DND-41 (cell line): Measurements from ENCODE around the gene SULT1C3.

Source experiments
- CTCF ChIP-seq: IDR thresholded peaks from 2 replicates; pipeline ENCODE4 v1.5.1; 2012; ENCODE audit warnings: borderline replicate concordance, low read length, moderate library complexity, mild to moderate bottlenecking; ENCODE audit not compliant: poor library complexity, severe bottlenecking; ENCODE audit errors: extremely low read depth
- EZH2 ChIP-seq: IDR thresholded peaks from 3 replicates; pipeline ENCODE4 v1.6.1; 2012; ENCODE audit warnings: borderline replicate concordance, low read depth, mild to moderate bottlenecking, moderate library complexity, low read length, inconsistent platforms; ENCODE audit not compliant: severe bottlenecking

GRCh38 chr2:108288534-108289106, 48.9 kb downstream of the SULT1C3 start, which contains the start of gene SULT1C2:
- TF ChIP-seq CTCF (no peak), EZH2 (no peak)
